Stimulated activated CD8-positive, alpha-beta memory T cell treated with anti-CD3 and anti-CD28 coated beads, Interleukin-4, amount 100 ng/mL, for 48 hours (primary cell): Measurements from ENCODE around the gene SUPT20HL1.
"Not testable (repeated sequence)": the region's sequence is repeated elsewhere in the genome, so short reads cannot be mapped to it uniquely, and the experiment has no call there.

Experiments
- DNase-seq: peaks from one replicate; pipeline ENCODE4 v3.0.0-alpha.2; 2020

SUPT20HL1 gene

GRCh38 chrX:24364326-24364725 is 3.9 kb downstream of the SUPT20HL1 start:
- no peak for DNase-seq

GRCh38 chrX:24364851-24365538 is 4.6 kb downstream of the SUPT20HL1 start:
- DNase-seq = no peak

- not testable (repeated sequence) for DNase-seq
These were observed 6.4 kb downstream of the SUPT20HL1 start for GRCh38 chrX:24366762-24367400.

- no peak for DNase-seq
These were observed 9.4 kb downstream of the SUPT20HL1 start for GRCh38 chrX:24369816-24370215.

- peak; percentile 64 for DNase-seq
These were observed 11.0 kb downstream of the SUPT20HL1 start for GRCh38 chrX:24371391-24371972.

GRCh38 chrX:24372021-24372763 is 11.8 kb downstream of the SUPT20HL1 start:
- no peak for DNase-seq

GRCh38 chrX:24375600-24376131 is 15.2 kb downstream of the SUPT20HL1 start:
- DNase-seq = no peak

- no peak for DNase-seq
These were observed 16.0 kb downstream of the SUPT20HL1 start for GRCh38 chrX:24376403-24376802.

- no peak for DNase-seq
These were observed 16.8 kb downstream of the SUPT20HL1 start for GRCh38 chrX:24377195-24377594.

GRCh38 chrX:24377911-24378468 is 17.6 kb downstream of the SUPT20HL1 start:
- no peak for DNase-seq

- no peak for DNase-seq
These were observed 18.3 kb downstream of the SUPT20HL1 start for GRCh38 chrX:24378706-24379105.

- no peak for DNase-seq
These were observed 20.1 kb downstream of the SUPT20HL1 start for GRCh38 chrX:24380262-24381187.

- DNase-seq = not testable (repeated sequence)
These were observed 21.9 kb downstream of the SUPT20HL1 start for GRCh38 chrX:24382315-24382714.

GRCh38 chrX:24387724-24388123 is 27.3 kb downstream of the SUPT20HL1 start:
- no peak for DNase-seq

- no peak for DNase-seq
These were observed 30.9 kb downstream of the SUPT20HL1 start for GRCh38 chrX:24391389-24391788.

GRCh38 chrX:24391843-24392242 is 31.4 kb downstream of the SUPT20HL1 start:
- DNase-seq = no peak

- DNase-seq = no peak
These were observed 32.3 kb downstream of the SUPT20HL1 start for GRCh38 chrX:24392709-24393108.

GRCh38 chrX:24395775-24396174 is 35.3 kb downstream of the SUPT20HL1 start:
- DNase-seq = peak; percentile 32

- DNase-seq = no peak
These were observed 35.9 kb downstream of the SUPT20HL1 start for GRCh38 chrX:24396236-24396930.

GRCh38 chrX:24396931-24397279 is 36.5 kb downstream of the SUPT20HL1 start:
- no peak for DNase-seq

GRCh38 chrX:24398766-24399165 is 38.3 kb downstream of the SUPT20HL1 start:
- no peak for DNase-seq
